B cell (primary cell): Measurements from ENCODE around the gene DDX54.

Source experiments
- CTCF ChIP-seq: fragments of 200-600 bp; IDR thresholded peaks from one replicate; pipeline ENCODE4 v1.8.0; 2022; ENCODE audit warnings: antibody characterized with exemption, mild to moderate bottlenecking
- EZH2 ChIP-seq: IDR thresholded peaks from 2 replicates; pipeline ENCODE4 v1.6.1; 2012; ENCODE audit warnings: borderline replicate concordance, low read depth, mild to moderate bottlenecking, moderate library complexity, low read length; ENCODE audit not compliant: insufficient read depth, poor library complexity, severe bottlenecking

- no peak for TF ChIP-seq CTCF
- TF ChIP-seq EZH2 = no peak
Observed at GRCh38 chr12:113230315-113231234, 45.3 kb upstream of the DDX54 start.
